Mesendoderm (in vitro differentiated cells): ENCODE data around the gene PRR14L.
"Not testable (repeated sequence)": the region's sequence is repeated elsewhere in the genome, so short reads cannot be mapped to it uniquely, and the experiment has no call there.

ENCODE experiments used
- DNase-seq: peaks from one replicate; pipeline ENCODE4 v3.0.0; 2013
- H2AK5ac ChIP-seq: 2 replicates; pipeline ENCODE4 v1.6.1; 2013; ENCODE audit warnings: low read length, inconsistent platforms
- H2BK120ac ChIP-seq: 2 replicates; pipeline ENCODE4 v1.6.1; 2013; ENCODE audit warnings: low read depth, mild to moderate bottlenecking, low read length, moderate library complexity, mixed read lengths
- H2BK15ac ChIP-seq: replicated peaks from 2 replicates; pipeline ENCODE4 v1.6.1; 2013; ENCODE audit warnings: low read depth, mild to moderate bottlenecking, moderate library complexity
- H2BK5ac ChIP-seq: 2 replicates; pipeline ENCODE4 v1.6.1; 2013; ENCODE audit warnings: low read length, inconsistent platforms
- H3K18ac ChIP-seq: 2 replicates; pipeline ENCODE4 v1.6.1; 2013; ENCODE audit warnings: mild to moderate bottlenecking, low read length, mixed read lengths
- H3K23ac ChIP-seq: one replicate; pipeline ENCODE4 v1.6.1; 2013; ENCODE audit warnings: low read length
- H3K27ac ChIP-seq: 2 replicates; pipeline ENCODE4 v1.5.1; 2013; ENCODE audit warnings: low read depth, mild to moderate bottlenecking, inconsistent platforms, low read length, moderate library complexity
- H3K27me3 ChIP-seq: 2 replicates; pipeline ENCODE4 v1.6.1; 2013; ENCODE audit warnings: low read length, control low read depth, mild to moderate bottlenecking, inconsistent platforms; ENCODE audit not compliant: insufficient read depth, poor library complexity
- H3K36me3 ChIP-seq: 2 replicates; pipeline ENCODE4 v1.6.1; 2013; ENCODE audit warnings: low read length, inconsistent platforms; ENCODE audit not compliant: control insufficient read depth, insufficient read depth
- H3K4ac ChIP-seq: one replicate; pipeline ENCODE4 v1.6.1; 2013; ENCODE audit warnings: low read depth, mild to moderate bottlenecking, low read length, moderate library complexity
- H3K4me1 ChIP-seq: 2 replicates; pipeline ENCODE4 v1.6.1; 2013; ENCODE audit warnings: low read depth, low read length, inconsistent platforms; ENCODE audit not compliant: control insufficient read depth
- H3K4me2 ChIP-seq: 2 replicates; pipeline ENCODE4 v1.6.1; 2013; ENCODE audit warnings: low read length
- H3K4me3 ChIP-seq: 2 replicates; pipeline ENCODE4 v1.5.1; 2013; ENCODE audit warnings: mild to moderate bottlenecking, low read length
- H3K56ac ChIP-seq: one replicate; pipeline ENCODE4 v1.6.1; 2013; ENCODE audit warnings: low read length
- H3K79me1 ChIP-seq: 2 replicates; pipeline ENCODE4 v1.6.1; 2013; ENCODE audit warnings: low read length, inconsistent platforms
- H3K79me2 ChIP-seq: 2 replicates; pipeline ENCODE4 v1.6.1; 2013; ENCODE audit warnings: mild to moderate bottlenecking, low read length; ENCODE audit not compliant: control insufficient read depth, insufficient read depth
- H3K9ac ChIP-seq: 2 replicates; pipeline ENCODE4 v1.6.1; 2013; ENCODE audit warnings: low read length, inconsistent platforms
- H4K5ac ChIP-seq: one replicate; pipeline ENCODE4 v1.6.1; 2013; ENCODE audit warnings: low read length
- H4K8ac ChIP-seq: one replicate; pipeline ENCODE4 v1.6.1; 2013; ENCODE audit warnings: low read depth, mild to moderate bottlenecking, control low read depth, low read length, moderate library complexity
- WGBS: extraction: QIAGEN DNeasy Blood & Tissue Kit; methylation state at CpG from one replicate; pipeline ENCODE4 v1.1.7; 2013; ENCODE audit warnings: low lambda C conversion rate, missing lambda C conversion rate; ENCODE audit not compliant: insufficient coverage; ENCODE audit errors: extremely low coverage; 5-methylcytosine and 5-hydroxymethylcytosine counted together

Gene PRR14L

DNA sequence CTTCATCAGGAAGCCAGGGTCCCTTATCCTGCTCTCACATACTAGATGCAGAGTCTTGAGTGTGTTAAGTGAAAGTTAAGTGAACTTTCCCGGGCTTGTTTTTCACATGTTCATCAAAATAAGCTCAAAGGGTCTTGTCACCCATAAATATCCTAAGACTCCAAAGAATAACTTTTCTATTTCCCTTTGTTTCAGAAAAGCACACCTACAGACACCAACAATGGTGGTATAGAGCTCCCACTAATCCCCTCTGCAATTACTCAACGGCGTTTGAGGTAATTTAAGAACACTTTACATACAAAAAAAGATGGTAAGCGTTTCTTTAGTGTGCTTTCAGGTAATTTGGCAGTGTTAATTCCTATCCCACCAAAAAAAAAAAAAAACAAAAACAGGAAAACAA is 2.5 kb downstream of the PRR14L start:
- Histone ChIP-seq H4K8ac (no peak overlapping the region), H3K4me3 (no peak overlapping the region), H3K79me1 (peaks cover 7% of the 10 kb centered on the region), H3K9ac (no peak overlapping the region), H3K27ac (no peak overlapping the region), H3K18ac (no peak overlapping the region), H3K56ac (no peak overlapping the region), H3K4ac (no peak overlapping the region), H3K27me3 (no peaks in the 10 kb centered on the region), H3K36me3 (no peaks in the 10 kb centered on the region), H3K23ac (no peak overlapping the region), H3K4me2 (no peak overlapping the region), H2BK15ac (no peak overlapping the region), H2BK120ac (no peak overlapping the region), H2BK5ac (no peak overlapping the region), H2AK5ac (no peak overlapping the region), H4K5ac (no peak overlapping the region), H3K4me1 (peaks cover 6% of the 10 kb centered on the region), H3K79me2 (peaks cover 24% of the 10 kb centered on the region)
- no CpG with 5 or more reads among the region's 4 CpGs for WGBS
- peak; percentile 52 for DNase-seq

DNA sequence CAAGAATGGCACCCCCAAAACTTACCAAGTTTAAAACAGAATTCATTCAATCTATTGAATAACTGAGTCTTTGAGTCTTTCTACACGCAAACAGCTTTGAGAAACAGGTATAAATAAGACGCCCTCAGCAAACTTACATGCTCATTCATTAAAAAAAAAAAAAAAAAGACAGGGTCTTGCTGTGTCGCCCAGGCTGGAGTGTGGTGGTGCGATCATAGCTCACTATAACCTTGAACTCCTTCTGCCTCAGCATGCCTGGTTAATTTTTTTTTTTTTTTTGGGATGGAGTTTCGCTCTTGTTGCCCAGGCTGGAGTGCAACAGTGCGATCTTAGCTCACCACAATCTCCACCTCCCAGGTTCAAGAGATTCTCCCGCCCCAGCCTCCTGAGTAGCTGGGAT is 6.1 kb downstream of the PRR14L start:
- peaks cover 30% of the 10 kb centered on the region for H3K79me2 ChIP-seq
- no peak overlapping the region for H3K27ac ChIP-seq
- H2BK120ac ChIP-seq: no peak overlapping the region
- no peak overlapping the region for H3K4ac ChIP-seq
- no peak overlapping the region for H3K56ac ChIP-seq
- peak overlapping the region; percentile 76 for H4K8ac ChIP-seq
- no peak overlapping the region for H3K4me2 ChIP-seq
- no CpG with 5 or more reads among the region's 7 CpGs for WGBS
- no peak overlapping the region for H2BK5ac ChIP-seq
- peaks cover 6% of the 10 kb centered on the region for H3K4me1 ChIP-seq
- H3K23ac ChIP-seq: no peak overlapping the region
- DNase-seq: no peak
- no peak overlapping the region for H3K18ac ChIP-seq
- H4K5ac ChIP-seq: no peak overlapping the region
- no peaks in the 10 kb centered on the region for H3K27me3 ChIP-seq
- H3K9ac ChIP-seq: no peak overlapping the region
- H3K79me1 ChIP-seq: peaks cover 7% of the 10 kb centered on the region
- no peaks in the 10 kb centered on the region for H3K36me3 ChIP-seq
- no peak overlapping the region for H2BK15ac ChIP-seq
- no peak overlapping the region for H3K4me3 ChIP-seq
- no peak overlapping the region for H2AK5ac ChIP-seq

DNA sequence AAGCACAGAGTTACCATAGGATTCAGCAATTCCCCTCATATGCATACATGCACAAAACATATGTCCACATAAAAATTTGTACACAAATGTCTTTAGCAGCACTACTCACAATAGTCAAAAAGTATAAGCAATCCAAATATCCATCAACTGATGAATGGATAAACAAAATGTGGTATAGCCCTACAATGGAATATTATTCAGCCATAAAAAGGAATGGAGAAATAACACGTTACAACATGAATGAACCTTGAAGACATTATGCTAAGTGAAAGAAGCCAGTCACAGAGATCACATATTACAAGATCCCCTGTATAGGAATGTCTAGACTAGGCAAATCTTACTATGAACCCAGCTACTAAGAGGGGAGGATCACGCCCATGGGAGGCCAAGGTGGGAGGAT is 7.2 kb downstream of the PRR14L start:
- Histone ChIP-seq H4K8ac (no peak overlapping the region), H3K27me3 (no peaks in the 10 kb centered on the region), H2BK120ac (no peak overlapping the region), H2BK15ac (no peak overlapping the region), H3K4me1 (no peaks in the 10 kb centered on the region), H3K9ac (no peak overlapping the region), H2AK5ac (no peak overlapping the region), H3K4ac (no peak overlapping the region), H3K79me2 (peaks cover 20% of the 10 kb centered on the region), H3K23ac (no peak overlapping the region), H3K4me3 (no peak overlapping the region), H3K56ac (no peak overlapping the region), H4K5ac (no peak overlapping the region), H3K36me3 (no peaks in the 10 kb centered on the region), H3K18ac (no peak overlapping the region), H2BK5ac (no peak overlapping the region), H3K4me2 (no peak overlapping the region), H3K27ac (no peak overlapping the region), H3K79me1 (peaks cover 6% of the 10 kb centered on the region)
- no CpG with 5 or more reads among the region's 2 CpGs for WGBS
- no peak for DNase-seq

DNA sequence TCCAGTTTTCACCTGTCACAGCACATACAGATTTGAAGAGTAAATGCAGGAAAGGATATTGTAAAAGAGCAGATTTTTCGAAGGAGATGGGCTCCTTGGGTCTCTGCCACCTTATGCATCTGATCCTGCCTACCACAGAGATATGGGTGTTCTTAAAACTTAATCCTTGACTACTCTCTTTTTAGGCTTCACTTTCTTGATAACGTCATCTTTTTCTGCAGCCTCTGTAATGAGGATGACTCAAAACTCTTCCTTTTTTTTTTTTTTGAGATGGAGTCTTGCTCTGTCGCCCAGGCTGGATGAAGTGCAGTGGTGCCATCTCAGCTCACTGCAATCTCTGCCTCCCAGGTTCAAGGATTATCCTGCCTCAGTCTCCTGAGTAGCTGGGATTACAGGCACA is 7.8 kb downstream of the PRR14L start:
- Histone ChIP-seq H3K27me3 (no peaks in the 10 kb centered on the region), H4K8ac (no peak overlapping the region), H3K4me2 (no peak overlapping the region), H3K27ac (no peak overlapping the region), H3K79me1 (peaks cover 6% of the 10 kb centered on the region), H2BK15ac (no peak overlapping the region), H3K4ac (no peak overlapping the region), H3K4me1 (no peaks in the 10 kb centered on the region), H3K56ac (no peak overlapping the region), H3K36me3 (no peaks in the 10 kb centered on the region), H3K9ac (no peak overlapping the region), H3K23ac (no peak overlapping the region), H3K79me2 (peaks cover 20% of the 10 kb centered on the region), H2AK5ac (no peak overlapping the region), H4K5ac (no peak overlapping the region), H3K4me3 (no peak overlapping the region), H2BK120ac (no peak overlapping the region), H2BK5ac (no peak overlapping the region), H3K18ac (no peak overlapping the region)
- no peak for DNase-seq
- no CpG with 5 or more reads among the region's 3 CpGs for WGBS

DNA sequence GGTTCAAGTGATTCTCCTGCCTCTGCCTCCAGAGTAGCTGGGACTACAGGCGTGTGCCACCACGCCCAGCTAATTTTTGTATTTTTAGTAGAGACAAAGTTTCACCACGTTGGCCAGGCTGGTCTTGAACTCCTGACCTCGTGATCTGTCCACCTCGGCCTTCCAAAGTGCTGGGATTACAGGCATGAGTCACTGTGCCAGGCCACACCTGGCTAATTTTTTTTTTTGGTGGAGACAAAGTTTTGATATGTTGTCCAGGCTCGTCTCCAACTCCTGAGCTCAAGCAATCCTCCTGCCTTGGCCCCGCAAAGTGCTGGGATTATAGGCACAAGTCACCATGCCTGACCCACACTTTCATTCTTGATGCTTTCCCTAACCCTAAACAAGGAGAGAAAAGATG is 9.6 kb downstream of the PRR14L start:
- not testable (repeated sequence) for H3K79me1 ChIP-seq, H3K23ac ChIP-seq, H3K27ac ChIP-seq, H2BK15ac ChIP-seq, H2BK5ac ChIP-seq, H3K4me3 ChIP-seq, H2BK120ac ChIP-seq, DNase-seq, H3K4me2 ChIP-seq, H4K8ac ChIP-seq, H3K36me3 ChIP-seq, H3K4ac ChIP-seq, H4K5ac ChIP-seq, H3K27me3 ChIP-seq, H3K4me1 ChIP-seq, H3K9ac ChIP-seq, H3K56ac ChIP-seq, H3K18ac ChIP-seq, H2AK5ac ChIP-seq
- H3K79me2 ChIP-seq: peaks cover 21% of the 10 kb centered on the region
- no CpG with 5 or more reads among the region's 7 CpGs for WGBS

DNA sequence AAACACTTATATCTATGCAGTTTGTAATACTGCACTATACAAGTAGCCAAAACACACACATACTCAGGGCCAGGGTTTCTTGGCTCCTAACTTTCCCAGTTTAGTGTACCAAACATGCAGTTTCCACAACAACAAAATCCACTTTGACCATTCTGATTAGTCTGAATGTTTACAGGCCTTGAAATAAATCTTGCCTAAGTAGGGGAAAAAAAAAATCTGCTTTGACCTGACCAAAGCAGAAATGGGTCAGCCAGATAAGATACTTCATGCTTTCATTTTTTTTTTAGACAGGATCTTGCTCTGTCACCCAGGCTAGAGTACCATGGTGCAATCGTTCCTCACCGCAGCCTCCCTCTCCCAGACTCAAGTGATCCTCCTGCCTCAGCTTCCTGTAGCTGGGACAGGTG is 10.1 kb downstream of the PRR14L start:
- no peaks in the 10 kb centered on the region for H3K4me1 ChIP-seq
- no peak overlapping the region for H3K18ac ChIP-seq
- no peak overlapping the region for H2BK5ac ChIP-seq
- H3K4me3 ChIP-seq: no peak overlapping the region
- no peaks in the 10 kb centered on the region for H3K27me3 ChIP-seq
- no peak for DNase-seq
- no peak overlapping the region for H2BK15ac ChIP-seq
- H3K79me2 ChIP-seq: peaks cover 20% of the 10 kb centered on the region
- H3K23ac ChIP-seq: no peak overlapping the region
- H4K8ac ChIP-seq: no peak overlapping the region
- H3K56ac ChIP-seq: no peak overlapping the region
- no peak overlapping the region for H2AK5ac ChIP-seq
- H3K9ac ChIP-seq: no peak overlapping the region
- no peak overlapping the region for H3K27ac ChIP-seq
- no peaks in the 10 kb centered on the region for H3K36me3 ChIP-seq
- H3K4ac ChIP-seq: no peak overlapping the region
- no peak overlapping the region for H2BK120ac ChIP-seq
- H4K5ac ChIP-seq: no peak overlapping the region
- peaks cover 6% of the 10 kb centered on the region for H3K79me1 ChIP-seq
- H3K4me2 ChIP-seq: no peak overlapping the region
- no CpG with 5 or more reads among the region's 2 CpGs for WGBS
